ENCODE measurements around the gene DLG2.
"Not testable (repeated sequence)": the region's sequence is repeated elsewhere in the genome, so short reads cannot be mapped to it uniquely, and the experiment has no call there.

DLG2 gene

GRCh38 chr11:84310268-84310667, 1316.9 kb downstream of the DLG2 start:
- DNase-seq (ENCODE audit: low read depth in 1 of 2, low spot score in 1 of 2), result no peak
- no peak overlapping the region for H3K4me3 ChIP-seq (replicated peaks; ENCODE audit: insufficient read depth, low read length)
- TF ChIP-seq, protein P1, sequence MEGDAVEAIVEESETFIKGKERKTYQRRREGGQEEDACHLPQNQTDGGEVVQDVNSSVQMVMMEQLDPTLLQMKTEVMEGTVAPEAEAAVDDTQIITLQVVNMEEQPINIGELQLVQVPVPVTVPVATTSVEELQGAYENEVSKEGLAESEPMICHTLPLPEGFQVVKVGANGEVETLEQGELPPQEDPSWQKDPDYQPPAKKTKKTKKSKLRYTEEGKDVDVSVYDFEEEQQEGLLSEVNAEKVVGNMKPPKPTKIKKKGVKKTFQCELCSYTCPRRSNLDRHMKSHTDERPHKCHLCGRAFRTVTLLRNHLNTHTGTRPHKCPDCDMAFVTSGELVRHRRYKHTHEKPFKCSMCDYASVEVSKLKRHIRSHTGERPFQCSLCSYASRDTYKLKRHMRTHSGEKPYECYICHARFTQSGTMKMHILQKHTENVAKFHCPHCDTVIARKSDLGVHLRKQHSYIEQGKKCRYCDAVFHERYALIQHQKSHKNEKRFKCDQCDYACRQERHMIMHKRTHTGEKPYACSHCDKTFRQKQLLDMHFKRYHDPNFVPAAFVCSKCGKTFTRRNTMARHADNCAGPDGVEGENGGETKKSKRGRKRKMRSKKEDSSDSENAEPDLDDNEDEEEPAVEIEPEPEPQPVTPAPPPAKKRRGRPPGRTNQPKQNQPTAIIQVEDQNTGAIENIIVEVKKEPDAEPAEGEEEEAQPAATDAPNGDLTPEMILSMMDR (IDR thresholded peaks at IDR 0.05; ENCODE audit: insufficient read depth, low read length), result no peak
- TF ChIP-seq REST (IDR thresholded peaks at IDR 0.05; ENCODE audit: insufficient replicate concordance, low read depth) (no peak), POLR2AphosphoS5 (IDR thresholded peaks at IDR 0.05; ENCODE audit: low read depth) (no peak), GABPA (IDR thresholded peaks at IDR 0.05; ENCODE audit: low read depth) (no peak), SPI1 (IDR thresholded peaks at IDR 0.05; ENCODE audit: borderline replicate concordance, low read depth) (no peak)
- H3K27ac ChIP-seq (replicated peaks), result no peak overlapping the region
- no peaks in the 10 kb centered on the region for H3K27me3 ChIP-seq (ENCODE audit: insufficient read depth, poor library complexity, severe bottlenecking)

DNA sequence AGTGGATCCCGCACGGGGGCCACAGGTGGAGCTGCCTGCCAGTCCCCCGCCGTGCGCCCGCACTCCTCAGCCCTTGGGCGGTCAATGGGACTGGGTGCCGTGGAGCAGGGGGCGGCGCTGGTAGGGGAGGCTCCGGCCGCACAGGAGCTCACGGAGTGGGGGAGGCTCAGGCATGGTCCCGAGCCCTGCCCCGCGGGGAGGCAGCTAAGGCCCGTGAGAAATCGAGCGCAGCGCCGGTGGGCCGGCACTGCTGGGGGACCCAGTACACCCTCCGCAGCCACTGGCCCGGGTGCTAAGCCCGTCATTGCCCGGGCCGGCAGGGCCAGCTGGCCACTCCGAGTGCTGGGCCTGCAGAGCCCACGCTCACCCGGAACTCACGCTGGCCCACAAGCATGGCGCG, 1318.7 kb downstream of the DLG2 start:
- not testable (repeated sequence) for DNase-seq (ENCODE audit: low read depth in 1 of 2, low spot score in 1 of 2); H3K27ac ChIP-seq (replicated peaks); H3K4me3 ChIP-seq (replicated peaks; ENCODE audit: insufficient read depth, low read length); H3K27me3 ChIP-seq (ENCODE audit: insufficient read depth, poor library complexity, severe bottlenecking)

- no peak overlapping the region for H3K27ac ChIP-seq (replicated peaks)
- DNase-seq (ENCODE audit: low read depth in 1 of 2, low spot score in 1 of 2), result no peak
- TF ChIP-seq GABPA (IDR thresholded peaks at IDR 0.05; ENCODE audit: low read depth) (no peak), POLR2AphosphoS5 (IDR thresholded peaks at IDR 0.05; ENCODE audit: low read depth) (no peak), REST (IDR thresholded peaks at IDR 0.05; ENCODE audit: insufficient replicate concordance, low read depth) (no peak), SPI1 (IDR thresholded peaks at IDR 0.05; ENCODE audit: borderline replicate concordance, low read depth) (no peak)
- TF ChIP-seq, protein P1 (IDR thresholded peaks at IDR 0.05; ENCODE audit: insufficient read depth, low read length), result no peak
- H3K4me3 ChIP-seq (replicated peaks; ENCODE audit: insufficient read depth, low read length), result no peak overlapping the region
- no peaks in the 10 kb centered on the region for H3K27me3 ChIP-seq (ENCODE audit: insufficient read depth, poor library complexity, severe bottlenecking)
Measured at GRCh38 chr11:84300092-84300491, 1327.1 kb downstream of the DLG2 start.

DNA sequence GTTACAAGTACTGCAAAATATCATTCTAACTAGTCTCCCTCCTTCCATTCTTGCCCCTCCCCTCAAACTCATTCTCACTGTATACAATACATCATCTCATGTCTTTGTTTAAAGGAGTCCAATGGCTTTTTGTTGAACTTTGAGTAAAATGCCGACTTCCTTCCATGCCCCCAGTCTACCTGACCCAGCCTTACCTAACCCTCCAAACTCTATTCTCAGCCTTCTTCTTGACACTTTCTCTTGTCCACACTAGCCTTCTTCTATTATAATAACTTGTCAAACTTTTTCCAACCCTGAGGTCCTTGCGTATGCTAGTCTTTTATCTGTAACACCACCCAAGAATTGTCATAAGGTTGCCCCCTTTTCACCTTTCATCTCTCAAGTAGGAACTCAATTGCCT, 1329.6 kb downstream of the DLG2 start:
- no peak for DNase-seq (ENCODE audit: low read depth in 1 of 2, low spot score in 1 of 2)
- Histone ChIP-seq H3K27ac (replicated peaks) (no peak overlapping the region), H3K27me3 (ENCODE audit: insufficient read depth, poor library complexity, severe bottlenecking) (no peaks in the 10 kb centered on the region), H3K4me3 (replicated peaks; ENCODE audit: insufficient read depth, low read length) (no peak overlapping the region)
- TF ChIP-seq POLR2AphosphoS5 (IDR thresholded peaks at IDR 0.05; ENCODE audit: low read depth) (no peak), SPI1 (IDR thresholded peaks at IDR 0.05; ENCODE audit: borderline replicate concordance, low read depth) (no peak), REST (IDR thresholded peaks at IDR 0.05; ENCODE audit: insufficient replicate concordance, low read depth) (no peak), GABPA (IDR thresholded peaks at IDR 0.05; ENCODE audit: low read depth) (no peak)
- TF ChIP-seq, protein P1 (IDR thresholded peaks at IDR 0.05; ENCODE audit: insufficient read depth, low read length), result no peak
